GM19351 (cell line): ENCODE results near the gene GOLGA6L25.
"Not testable (repeated sequence)": the region's sequence is repeated elsewhere in the genome, so short reads cannot be mapped to it uniquely, and the experiment has no call there.

Experiments
- ATAC-seq: cut with Tn5 transposase; IDR thresholded peaks from one replicate; pipeline ENCODE4 v1.9.1; 2021; ENCODE audit warnings: mild to moderate bottlenecking, moderate library complexity; ENCODE audit not compliant: unreplicated experiment

Gene GOLGA6L25

GRCh38 chr15:28553268-28553667, at the start of gene GOLGA6L25:
GOLGA6L25 (plus strand) TSS chr15:28553568; CDS start chr15:28553629, 61 bp downstream.
- ATAC-seq = not testable (repeated sequence)

DNA sequence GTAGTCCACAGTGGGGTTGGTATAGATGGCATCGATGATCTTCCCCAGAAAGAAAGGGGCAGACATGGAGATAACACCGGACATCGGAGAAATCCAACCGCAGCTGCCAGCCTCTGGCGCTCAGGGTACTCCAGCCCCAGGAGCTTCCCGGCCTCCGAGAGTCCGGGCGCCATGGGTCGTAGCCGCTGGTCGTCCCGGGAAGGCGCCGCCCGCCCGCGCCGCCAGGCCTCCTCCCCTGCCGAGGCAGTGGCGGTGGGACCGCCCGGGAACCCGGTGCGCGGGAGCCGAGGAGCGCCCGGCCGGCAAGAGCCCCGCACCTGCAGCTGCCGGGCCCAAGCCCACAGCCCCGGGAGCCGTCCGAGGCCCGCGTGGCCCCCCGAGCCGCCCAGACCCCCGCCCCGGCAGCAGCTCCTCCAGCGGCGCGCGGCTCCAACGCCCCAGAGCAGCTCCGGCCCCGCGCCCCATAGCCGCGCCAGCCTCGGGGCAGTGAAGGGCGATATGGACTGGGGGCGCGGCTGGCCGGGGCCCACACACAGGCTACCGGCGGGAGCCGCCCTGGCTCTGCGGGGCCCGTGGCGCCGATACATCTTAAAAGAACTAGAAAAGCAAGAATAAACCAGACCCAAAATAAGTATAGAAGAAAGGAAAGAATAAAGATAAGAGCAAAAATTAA, 45.0 kb upstream of the GOLGA6L25 start:
- ATAC-seq = not testable (repeated sequence)

GRCh38 chr15:28514128-28514527, 39.2 kb upstream of the GOLGA6L25 start:
- ATAC-seq = not testable (repeated sequence)

- not testable (repeated sequence) for ATAC-seq
Measured at GRCh38 chr15:28515208-28515607, 38.2 kb upstream of the GOLGA6L25 start.

- ATAC-seq = not testable (repeated sequence)
Measured at GRCh38 chr15:28532954-28533353, 20.4 kb upstream of the GOLGA6L25 start, which contains the start of gene GOLGA8G. GOLGA8G (minus strand) TSS chr15:28532971; CDS start chr15:28532909, 62 bp downstream.

GRCh38 chr15:28573351-28573750, 20.0 kb downstream of the GOLGA6L25 start:
- ATAC-seq = not testable (repeated sequence)

DNA sequence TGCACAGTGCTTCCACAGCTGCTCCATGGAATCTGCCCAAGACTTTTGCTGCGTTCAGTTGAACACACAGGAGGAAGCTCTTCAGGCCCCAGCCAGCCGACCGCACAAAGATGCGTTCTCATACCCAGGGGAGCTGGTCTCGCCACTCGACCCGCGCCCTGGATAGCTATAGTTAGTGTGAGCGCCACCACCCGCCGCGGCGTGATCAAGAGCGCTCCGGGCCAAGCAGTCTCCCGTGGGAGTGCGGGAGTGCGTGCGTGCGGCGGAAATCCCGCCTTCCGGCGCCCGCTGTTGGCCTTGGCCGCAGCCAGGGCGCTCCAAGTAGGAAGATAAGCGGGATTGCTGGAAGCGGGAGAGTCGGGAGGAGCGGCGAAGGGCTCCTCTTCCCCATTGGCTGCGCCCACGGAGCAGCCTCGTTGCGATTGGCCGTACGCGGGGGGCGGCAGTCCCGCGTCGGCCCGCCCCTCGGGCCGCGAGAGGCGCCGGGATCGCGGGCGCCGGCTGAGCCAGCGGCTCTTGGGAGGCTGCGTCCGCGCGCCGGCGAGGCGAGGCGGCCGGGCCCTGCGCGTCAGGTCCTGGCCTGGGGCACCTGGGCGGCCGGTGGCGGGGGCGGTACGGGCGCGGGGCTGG, 35.7 kb downstream of the GOLGA6L25 start:
- not testable (repeated sequence) for ATAC-seq

- ATAC-seq = not testable (repeated sequence)
Measured at GRCh38 chr15:28589769-28590168, 36.4 kb downstream of the GOLGA6L25 start.

GRCh38 chr15:28592395-28592794, 39.0 kb downstream of the GOLGA6L25 start:
- not testable (repeated sequence) for ATAC-seq

DNA sequence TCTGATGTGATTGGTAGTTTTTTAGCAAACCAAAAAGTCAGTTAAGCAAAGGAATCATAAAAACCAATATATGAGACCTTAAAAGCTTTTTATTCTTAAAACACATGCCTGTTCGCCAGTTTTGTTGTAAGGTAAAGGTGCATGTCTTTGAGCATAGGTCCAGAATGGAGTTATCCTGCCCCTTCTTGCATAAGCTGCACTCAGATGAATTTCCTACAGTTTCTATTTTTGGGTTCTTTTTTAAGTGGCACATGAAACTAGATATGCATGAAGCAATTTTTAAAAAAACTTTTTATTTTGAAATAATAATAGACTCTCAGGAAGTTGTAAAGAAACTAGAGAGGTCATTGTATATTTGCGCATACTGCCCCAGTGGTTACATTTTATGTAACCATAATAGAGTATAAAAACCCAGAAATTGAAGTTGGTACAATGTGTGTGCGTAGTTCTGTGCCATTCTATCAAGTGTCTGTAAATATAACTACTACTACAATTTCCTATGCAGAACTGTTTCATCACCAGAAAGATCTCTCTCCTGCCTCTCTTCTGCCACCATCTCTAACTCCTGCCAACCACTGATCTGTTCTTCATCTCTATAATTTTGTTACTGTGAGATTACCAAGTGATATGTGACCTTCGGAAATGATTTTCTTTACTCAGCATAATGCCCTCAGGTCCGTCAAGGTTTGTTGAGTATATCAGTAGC, 40.2 kb downstream of the GOLGA6L25 start:
- ATAC-seq = not testable (repeated sequence)

GRCh38 chr15:28597471-28597870, 44.1 kb downstream of the GOLGA6L25 start:
- ATAC-seq = not testable (repeated sequence)

DNA sequence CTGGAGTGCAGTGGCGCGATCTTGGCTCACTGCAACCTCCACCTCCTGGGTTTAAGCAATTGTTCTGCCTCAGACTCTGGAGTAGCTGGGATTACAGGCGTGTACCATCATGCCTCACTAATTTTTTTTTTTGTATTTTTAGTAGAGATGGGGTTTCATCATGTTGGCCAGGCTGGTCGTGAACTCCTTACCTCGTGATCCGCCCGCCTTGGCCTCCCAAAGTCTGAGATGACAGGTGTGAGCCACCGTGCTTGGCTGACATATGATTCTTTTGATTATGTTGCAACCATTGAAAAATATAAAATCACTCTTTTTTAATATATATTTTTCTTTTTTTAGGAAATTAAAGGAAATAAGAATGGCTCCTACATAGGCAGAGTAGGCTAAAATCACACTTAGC, 44.8 kb downstream of the GOLGA6L25 start:
- ATAC-seq = not testable (repeated sequence)

- ATAC-seq = not testable (repeated sequence)
Measured at GRCh38 chr15:28602152-28602551, 48.8 kb downstream of the GOLGA6L25 start.
